Activated CD4-positive, alpha-beta T cell treated with anti-CD3 and anti-CD28 coated beads, Interleukin-2, Interleukin-6, amounts not matched to agents 100 ng/mL and 50 ng/mL, durations not matched to agents 16 hours and 8 hours (primary cell): Measurements from ENCODE around the gene NHEJ1.

Experiments used
- DNase-seq: peaks from one replicate; pipeline ENCODE4 v3.0.0-alpha.2; 2020

The NHEJ1 gene

GRCh38 chr2:219026946-219027345 is 133.7 kb downstream of the NHEJ1 start:
- no peak for DNase-seq

GRCh38 chr2:219025637-219026585 is 134.7 kb downstream of the NHEJ1 start:
- DNase-seq: no peak
